GM19238 (cell line): ENCODE data around the gene PCSK6.
"Not testable (repeated sequence)": the region's sequence is repeated elsewhere in the genome, so short reads cannot be mapped to it uniquely, and the experiment has no call there.

Source experiments
- DNase-seq: peaks from one replicate; pipeline ENCODE4 v3.0.0; 2011; ENCODE audit warnings: low spot score; ENCODE audit not compliant: insufficient read length

The PCSK6 gene

GRCh38 chr15:101359365-101359947 is 130.1 kb downstream of the PCSK6 start:
- no peak for DNase-seq

- no peak for DNase-seq
Measured at GRCh38 chr15:101358895-101359294, 130.6 kb downstream of the PCSK6 start.

GRCh38 chr15:101357885-101358284 is 131.6 kb downstream of the PCSK6 start:
- no peak for DNase-seq

GRCh38 chr15:101357333-101357732 is 132.2 kb downstream of the PCSK6 start:
- DNase-seq: no peak

GRCh38 chr15:101356512-101357172 is 132.9 kb downstream of the PCSK6 start:
- not testable (repeated sequence) for DNase-seq

- no peak for DNase-seq
Measured at GRCh38 chr15:101355678-101356464, 133.6 kb downstream of the PCSK6 start.

GRCh38 chr15:101354891-101355623 is 134.4 kb downstream of the PCSK6 start:
- DNase-seq: no peak

- no peak for DNase-seq
Measured at GRCh38 chr15:101353240-101353639, 136.3 kb downstream of the PCSK6 start.

- no peak for DNase-seq
Measured at GRCh38 chr15:101351736-101352135, 137.8 kb downstream of the PCSK6 start.

- no peak for DNase-seq
Measured at GRCh38 chr15:101349047-101349951, 140.2 kb downstream of the PCSK6 start.

- DNase-seq: no peak
Measured at GRCh38 chr15:101348643-101349042, 140.9 kb downstream of the PCSK6 start.

- DNase-seq: no peak
Measured at GRCh38 chr15:101348015-101348414, 141.5 kb downstream of the PCSK6 start.

- no peak for DNase-seq
Measured at GRCh38 chr15:101347454-101347853, 142.1 kb downstream of the PCSK6 start.

- DNase-seq: no peak
Measured at GRCh38 chr15:101346928-101347327, 142.6 kb downstream of the PCSK6 start.

GRCh38 chr15:101342056-101342455 is 147.5 kb downstream of the PCSK6 start:
- no peak for DNase-seq

- no peak for DNase-seq
Measured at GRCh38 chr15:101338502-101339057, 150.9 kb downstream of the PCSK6 start.

- no peak for DNase-seq
Measured at GRCh38 chr15:101337976-101338375, 151.5 kb downstream of the PCSK6 start.

- DNase-seq: peak; percentile 34
Measured at GRCh38 chr15:101333907-101334789, 155.4 kb downstream of the PCSK6 start.

- no peak for DNase-seq
Measured at GRCh38 chr15:101332061-101332467, 157.4 kb downstream of the PCSK6 start.
